ENCODE results near the gene CEACAM8.
"Not testable (repeated sequence)": the region's sequence is repeated elsewhere in the genome, so short reads cannot be mapped to it uniquely, and the experiment has no call there.

Gene CEACAM8

GRCh38 chr19:42561512-42561911, 33.2 kb downstream of the CEACAM8 start:
- DNase-seq (ENCODE audit: extremely low read depth, low read depth) = no peak
- no peak for TF ChIP-seq CTCF (IDR thresholded peaks at IDR 0.05; ENCODE audit: low read depth, low read length, missing control alignments)
- no peak overlapping the region for H3K4me3 ChIP-seq (replicated peaks; ENCODE audit: low read depth, low read length)

GRCh38 chr19:42560731-42561130, 34.0 kb downstream of the CEACAM8 start:
- no peak for TF ChIP-seq CTCF (IDR thresholded peaks at IDR 0.05; ENCODE audit: low read depth, low read length, missing control alignments)
- no peak overlapping the region for H3K4me3 ChIP-seq (replicated peaks; ENCODE audit: low read depth, low read length)
- DNase-seq (ENCODE audit: extremely low read depth, low read depth) = no peak

- DNase-seq (ENCODE audit: extremely low read depth, low read depth) = no peak
- no peak for TF ChIP-seq CTCF (IDR thresholded peaks at IDR 0.05; ENCODE audit: low read depth, low read length, missing control alignments)
- H3K4me3 ChIP-seq (replicated peaks; ENCODE audit: low read depth, low read length) = no peak overlapping the region
Measured at GRCh38 chr19:42558450-42559150, 36.1 kb downstream of the CEACAM8 start.

- not testable (repeated sequence) for DNase-seq (ENCODE audit: extremely low read depth, low read depth); H3K4me3 ChIP-seq (replicated peaks; ENCODE audit: low read depth, low read length)
Measured at GRCh38 chr19:42557386-42557871, 37.3 kb downstream of the CEACAM8 start.

GRCh38 chr19:42555801-42556200, 38.9 kb downstream of the CEACAM8 start:
- H3K4me3 ChIP-seq (replicated peaks; ENCODE audit: low read depth, low read length) = no peak overlapping the region
- no peak for DNase-seq (ENCODE audit: extremely low read depth, low read depth)
- no peak for TF ChIP-seq CTCF (IDR thresholded peaks at IDR 0.05; ENCODE audit: low read depth, low read length, missing control alignments)

- no peak for DNase-seq (ENCODE audit: extremely low read depth, low read depth)
Measured at GRCh38 chr19:42555317-42555716, 39.4 kb downstream of the CEACAM8 start.

More at GRCh38 chr19:42555317-42555716, 39.4 kb downstream of the CEACAM8 start:
- no peak overlapping the region for H3K4me3 ChIP-seq (replicated peaks; ENCODE audit: low read depth, low read length)
- no peak for TF ChIP-seq CTCF (IDR thresholded peaks at IDR 0.05; ENCODE audit: low read depth, low read length, missing control alignments)
